ENCODE results near the gene ABCC4. TPM values are rescaled to one million over a fixed set of nuclear protein-coding genes. Genes with fewer than 3 reads are reported as not detected.
"Not testable (repeated sequence)": the region's sequence is repeated elsewhere in the genome, so short reads cannot be mapped to it uniquely, and the experiment has no call there.

ABCC4 gene
- total RNA-seq, 1 donor from 2014 or later: 11.7 TPM

GRCh38 chr13:95276037-95276505 is 25.2 kb downstream of the ABCC4 start:
- ChIA-PET POLR2A (no interaction called here), CTCF (no interaction called here)
- DNase-seq (no peak), ATAC-seq (ENCODE audit: low read depth) (no peak)
- intact Hi-C loops (cut with micrococcal nuclease): no loop called here
- no peaks in the 10 kb centered on the region for H3K27me3 Mint-ChIP-seq
- no peaks in the 10 kb centered on the region for H3K36me3 Mint-ChIP-seq (ENCODE audit: low read depth)
- TF ChIP-seq CTCF (IDR thresholded peaks at IDR 0.05): no peak
- H3K4me3 Mint-ChIP-seq: no peak overlapping the region
- H3K27ac Mint-ChIP-seq: no peak overlapping the region
- no peaks in the 10 kb centered on the region for H3K9me3 Mint-ChIP-seq
- H3K4me1 Mint-ChIP-seq: peaks cover 25% of the 10 kb centered on the region

- H3K9me3 Mint-ChIP-seq: no peaks in the 10 kb centered on the region
- CTCF ChIA-PET: no interaction called here
- H3K36me3 Mint-ChIP-seq (ENCODE audit: low read depth): no peaks in the 10 kb centered on the region
- no peak overlapping the region for H3K4me3 Mint-ChIP-seq
- DNase-seq (no peak), ATAC-seq (ENCODE audit: low read depth) (no peak)
- no peaks in the 10 kb centered on the region for H3K27me3 Mint-ChIP-seq
- POLR2A ChIA-PET: no interaction called here
- H3K4me1 Mint-ChIP-seq: peaks cover 19% of the 10 kb centered on the region
- TF ChIP-seq CTCF (IDR thresholded peaks at IDR 0.05): no peak
- H3K27ac Mint-ChIP-seq: no peak overlapping the region
- intact Hi-C loops (cut with micrococcal nuclease): no loop called here
These were observed 25.8 kb downstream of the ABCC4 start for GRCh38 chr13:95275322-95276036.

GRCh38 chr13:95273592-95274132 is 27.6 kb downstream of the ABCC4 start:
- H3K36me3 Mint-ChIP-seq (ENCODE audit: low read depth); H3K4me1 Mint-ChIP-seq; DNase-seq; H3K27me3 Mint-ChIP-seq; H3K27ac Mint-ChIP-seq; intact Hi-C loops (cut with micrococcal nuclease); H3K9me3 Mint-ChIP-seq; H3K4me3 Mint-ChIP-seq; ATAC-seq (ENCODE audit: low read depth); CTCF ChIA-PET; POLR2A ChIA-PET: not testable (repeated sequence)

GRCh38 chr13:95272076-95272475 is 29.2 kb downstream of the ABCC4 start:
- CTCF ChIA-PET; H3K27ac Mint-ChIP-seq; ATAC-seq (ENCODE audit: low read depth); DNase-seq; H3K9me3 Mint-ChIP-seq; H3K4me1 Mint-ChIP-seq; H3K4me3 Mint-ChIP-seq; POLR2A ChIA-PET; H3K36me3 Mint-ChIP-seq (ENCODE audit: low read depth); H3K27me3 Mint-ChIP-seq; intact Hi-C loops (cut with micrococcal nuclease): not testable (repeated sequence)

- CTCF ChIA-PET: no interaction called here
- Mint-ChIP-seq H3K27me3 (no peaks in the 10 kb centered on the region), H3K4me1 (peaks cover 3% of the 10 kb centered on the region), H3K9me3 (peaks cover 7% of the 10 kb centered on the region), H3K4me3 (no peak overlapping the region), H3K27ac (no peak overlapping the region), H3K36me3 (ENCODE audit: low read depth) (peaks cover 18% of the 10 kb centered on the region)
- intact Hi-C loops (cut with micrococcal nuclease): no loop called here
- TF ChIP-seq CTCF (IDR thresholded peaks at IDR 0.05): no peak
- POLR2A ChIA-PET: no interaction called here
- no peak for ATAC-seq (ENCODE audit: low read depth)
- DNase-seq: no peak
These were observed 31.5 kb downstream of the ABCC4 start for GRCh38 chr13:95269756-95270155.

- ChIA-PET POLR2A (interaction anchor here (0.6 kb wide), 1 partner anchor 25 kb away, joined by 3 read pairs; no protein-coding TSS in a partner anchor), CTCF (interaction anchor here (1.0 kb wide), 1 partner anchor 8 kb away, joined by 3 read pairs; no protein-coding TSS in a partner anchor)
- H3K4me1 Mint-ChIP-seq; intact Hi-C loops (cut with micrococcal nuclease); H3K4me3 Mint-ChIP-seq; H3K9me3 Mint-ChIP-seq; H3K27me3 Mint-ChIP-seq; ATAC-seq (ENCODE audit: low read depth); DNase-seq; H3K27ac Mint-ChIP-seq: not testable (repeated sequence)
- H3K36me3 Mint-ChIP-seq (ENCODE audit: low read depth): peaks cover 20% of the 10 kb centered on the region
These were observed 32.7 kb downstream of the ABCC4 start for GRCh38 chr13:95268343-95269065.
